ENCODE measurements around the gene KIDINS220. TPM values are rescaled to one million over a fixed set of nuclear protein-coding genes. Genes with fewer than 3 reads are reported as not detected.

The KIDINS220 gene
- total RNA-seq, 2 experiments from 2014 or later, result 22.7 to 24.4 TPM

DNA sequence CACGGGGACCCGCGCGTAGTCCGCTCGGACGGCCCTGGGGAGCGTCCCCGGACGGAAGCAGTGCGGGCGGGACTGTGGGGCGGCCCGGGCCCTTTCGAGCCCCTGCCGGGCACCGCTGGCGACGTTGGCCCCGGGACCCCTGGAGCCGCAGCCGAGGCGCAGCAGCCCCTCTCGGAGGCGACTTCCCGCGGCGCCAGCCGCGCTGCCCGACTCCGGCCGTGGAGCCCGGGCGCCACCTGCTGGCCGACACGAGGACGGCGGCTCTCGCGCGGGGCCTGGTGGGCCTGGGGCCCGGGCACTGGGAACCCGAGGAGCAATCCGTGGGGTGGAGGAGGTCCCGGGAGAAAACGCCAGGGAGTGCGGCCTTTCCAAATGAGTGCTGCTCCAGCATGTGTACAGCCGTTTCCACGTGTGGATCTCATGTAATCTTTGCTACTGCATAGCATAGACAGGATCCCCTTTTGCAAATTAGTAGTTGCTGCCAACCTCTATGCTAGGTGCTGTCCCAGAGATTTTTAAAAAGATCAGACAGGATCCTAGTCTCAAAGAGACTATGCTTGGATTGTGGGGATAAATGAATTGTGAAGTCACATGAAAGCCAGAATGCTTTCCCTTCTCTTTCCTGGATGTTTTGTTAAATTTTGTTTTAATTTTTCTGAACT lies 151.6 kb downstream of the KIDINS220 start:
- intact Hi-C loops (cut with DNase I, micrococcal nuclease), result loop anchor here (1.0 to 10.0 kb wide), 16 partner anchors 205 to 1851 kb away; no protein-coding TSS in a partner anchor
- Mint-ChIP-seq H3K27ac (peak overlapping the region; percentile 55), H3K9me3 (ENCODE audit: low read depth) (no peaks in the 10 kb centered on the region), H3K27me3 (peaks cover 3% of the 10 kb centered on the region), H3K4me3 (peak overlapping the region; percentile 53), H3K36me3 (ENCODE audit: low read depth) (peaks cover 30% of the 10 kb centered on the region), H3K4me1 (peaks cover 7% of the 10 kb centered on the region)
- DNase-seq (peak; percentile 87), ATAC-seq (peak; percentile 11)
- ChIA-PET CTCF (no interaction called here), POLR2A (interaction anchor here (1.0 to 1.8 kb wide), 5 partner anchors 143 to 394 kb away, joined by 3 to 25 read pairs (median 7); no protein-coding TSS in a partner anchor)

DNA sequence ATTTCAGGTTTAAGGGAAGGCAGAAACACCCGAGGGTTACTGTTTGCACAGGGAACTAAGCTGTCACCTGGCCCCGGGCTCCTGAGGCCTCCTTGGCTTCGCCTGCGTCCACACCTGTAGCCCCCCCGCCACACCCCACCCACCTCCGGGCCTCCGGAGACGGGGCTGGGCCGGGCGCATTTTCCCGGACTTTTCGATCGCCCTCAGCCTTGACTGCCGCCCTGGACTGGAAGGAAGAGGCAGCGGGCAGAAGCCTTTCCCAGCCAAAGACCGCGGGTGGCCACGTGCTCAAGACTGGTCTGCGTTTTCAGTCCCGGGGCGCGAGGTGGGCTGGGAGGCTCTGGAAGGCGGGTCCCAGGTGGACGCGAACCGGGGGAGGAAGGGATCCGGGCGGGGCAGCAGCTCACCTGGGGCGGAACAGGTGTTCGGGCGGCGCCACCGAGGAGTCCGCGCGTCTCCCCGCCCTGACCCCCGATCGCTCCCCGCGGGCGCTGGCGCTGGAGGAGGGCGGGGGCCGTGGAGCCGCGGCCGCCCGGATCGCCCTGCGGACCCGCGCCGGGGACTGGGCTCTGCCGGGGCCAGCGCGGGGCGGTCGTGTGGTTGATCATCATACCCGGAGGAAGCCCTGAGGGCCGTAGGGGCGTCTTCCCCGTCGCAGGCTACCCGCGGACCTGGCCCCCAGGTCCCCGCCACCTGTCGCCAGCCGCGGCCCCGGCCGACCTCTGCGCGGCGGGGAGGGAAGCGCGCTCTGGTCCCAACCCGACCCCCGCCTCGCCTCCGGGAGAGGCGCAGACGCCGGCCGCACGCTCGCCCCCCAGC lies 152.3 kb downstream of the KIDINS220 start:
- DNase-seq (peak; percentile 78), ATAC-seq (peak; percentile 3)
- intact Hi-C loops (cut with DNase I, micrococcal nuclease), result loop anchor here (1.0 to 10.0 kb wide), 26 partner anchors 198 to 1850 kb away; partner anchors contain the start of genes MBOAT2 (in 1 of the 2), ODC1 (in 1 of the 2) and RRM2 (in 1 of the 2)
- H3K27me3 Mint-ChIP-seq, result peaks cover 3% of the 10 kb centered on the region
- CTCF ChIA-PET, result interaction anchor here (0.6 to 1.0 kb wide), 8 partner anchors 103 to 1257 kb away, joined by 3 read pairs; no protein-coding TSS in a partner anchor
- H3K9me3 Mint-ChIP-seq (ENCODE audit: low read depth), result no peaks in the 10 kb centered on the region
- POLR2A ChIA-PET, result interaction anchor here (0.7 to 1.8 kb wide), 12 partner anchors 77 to 837 kb away, joined by 3 to 25 read pairs (median 6); no protein-coding TSS in a partner anchor
- H3K4me3 Mint-ChIP-seq, result peak overlapping the region; percentile 98
- peak overlapping the region; percentile 92 for H3K27ac Mint-ChIP-seq
- peaks cover 30% of the 10 kb centered on the region for H3K36me3 Mint-ChIP-seq (ENCODE audit: low read depth)
- H3K4me1 Mint-ChIP-seq, result peaks cover 14% of the 10 kb centered on the region

DNA sequence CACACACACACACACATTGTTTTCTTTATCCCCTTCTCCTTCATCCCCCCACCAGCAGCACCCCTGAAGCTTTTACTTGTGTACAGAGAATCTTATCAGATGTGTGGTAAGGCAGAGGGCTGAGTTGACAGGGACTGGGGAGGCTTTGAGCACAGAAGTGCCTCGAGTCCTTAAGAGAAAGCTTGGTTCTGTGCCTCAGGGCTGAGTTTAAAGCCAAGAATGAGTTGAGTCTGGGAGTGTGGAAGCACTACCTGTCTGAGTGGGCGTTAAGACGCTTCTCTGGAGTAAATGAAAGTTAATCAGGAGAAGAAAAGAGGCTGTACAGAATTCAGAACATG lies 152.9 kb downstream of the KIDINS220 start:
- H3K36me3 Mint-ChIP-seq (ENCODE audit: low read depth), result peaks cover 30% of the 10 kb centered on the region
- peak overlapping the region; percentile 92 for H3K27ac Mint-ChIP-seq
- intact Hi-C loops (cut with DNase I, micrococcal nuclease), result loop anchor here (1.0 to 10.0 kb wide), 19 partner anchors 197 to 1850 kb away; partner anchors contain the start of genes MBOAT2 (in 1 of the 2), ODC1 (in 1 of the 2) and RRM2 (in 1 of the 2)
- H3K4me1 Mint-ChIP-seq, result peaks cover 20% of the 10 kb centered on the region
- ATAC-seq (peak; percentile 18), DNase-seq (peak; percentile 69)
- POLR2A ChIA-PET, result interaction anchor here (0.6 to 1.8 kb wide), 17 partner anchors 76 to 1218 kb away, joined by 3 to 25 read pairs (median 4); no protein-coding TSS in a partner anchor
- peak overlapping the region; percentile 98 for H3K4me3 Mint-ChIP-seq
- peaks cover 2% of the 10 kb centered on the region for H3K27me3 Mint-ChIP-seq
- CTCF ChIA-PET, result interaction anchor here (0.6 to 1.0 kb wide), 8 partner anchors 102 to 1256 kb away, joined by 3 read pairs; no protein-coding TSS in a partner anchor
- H3K9me3 Mint-ChIP-seq (ENCODE audit: low read depth), result no peaks in the 10 kb centered on the region

DNA sequence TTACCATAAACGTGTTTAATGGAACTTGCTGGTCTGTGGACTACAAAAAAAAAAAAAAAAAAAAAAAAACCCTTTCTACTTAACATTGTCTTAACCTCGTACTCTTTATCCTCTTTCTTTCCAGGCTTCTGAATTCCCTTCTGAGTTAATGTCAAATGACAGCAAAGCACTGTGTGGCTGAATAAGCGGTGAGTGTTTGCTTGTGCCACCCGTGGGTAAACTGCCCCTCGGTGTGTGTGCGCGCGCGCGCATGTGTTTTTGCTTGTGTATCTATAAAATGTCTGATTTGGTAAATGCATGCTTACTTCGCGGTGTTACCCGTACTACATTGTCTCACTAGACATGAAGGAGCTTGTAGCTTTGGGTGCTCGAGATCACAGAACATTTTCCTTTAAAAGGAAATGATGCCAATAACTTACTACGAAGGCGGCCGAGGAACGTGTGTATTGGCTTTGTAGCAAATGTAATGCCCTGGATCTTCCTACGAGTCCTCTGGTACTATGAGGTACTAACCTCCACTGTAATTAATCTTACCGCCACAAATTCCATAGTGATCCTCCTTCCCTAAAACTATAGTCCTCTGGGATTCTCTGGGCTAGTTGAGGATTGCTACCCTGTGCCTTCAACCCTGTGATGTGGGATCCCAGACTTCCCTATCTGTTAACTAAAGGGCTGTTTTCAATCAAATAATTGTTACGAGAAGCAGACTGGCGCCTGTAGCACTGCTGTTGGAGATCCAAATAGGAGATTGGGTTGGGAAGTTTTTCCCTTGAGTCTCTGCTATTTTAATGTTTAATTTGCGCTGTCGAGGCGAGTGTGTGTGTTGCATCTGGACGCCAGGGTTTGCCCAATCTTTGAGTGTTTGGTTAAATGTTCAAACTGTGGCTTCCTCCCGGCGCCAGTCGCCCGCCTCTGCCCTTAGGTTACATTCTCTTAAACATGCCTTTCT lies 154.4 kb downstream of the KIDINS220 start:
- DNase-seq (peak; percentile 69), ATAC-seq (no peak)
- Mint-ChIP-seq H3K9me3 (ENCODE audit: low read depth) (no peaks in the 10 kb centered on the region), H3K4me1 (peaks cover 26% of the 10 kb centered on the region), H3K4me3 (peak overlapping the region; percentile 98), H3K36me3 (ENCODE audit: low read depth) (peaks cover 28% of the 10 kb centered on the region), H3K27me3 (peaks cover under 1% of the 10 kb centered on the region), H3K27ac (peak overlapping the region; percentile 97)
- POLR2A ChIA-PET, result interaction anchor here (0.5 to 2.9 kb wide), 14 partner anchors 10 to 857 kb away, joined by 3 to 103 read pairs (median 6); no protein-coding TSS in a partner anchor
- CTCF ChIA-PET, result interaction anchor here (0.6 to 1.3 kb wide), 6 partner anchors 14 to 1255 kb away, joined by 3 to 4 read pairs (median 3); no protein-coding TSS in a partner anchor
- intact Hi-C loops (cut with DNase I, micrococcal nuclease), result loop anchor here (1.0 to 10.0 kb wide), 17 partner anchors 196 to 1848 kb away; partner anchors contain the start of genes CPSF3 (in 1 of the 2), ITGB1BP1 (in 1 of the 2), MBOAT2 (in 1 of the 2) and ODC1 (in 1 of the 2)

DNA sequence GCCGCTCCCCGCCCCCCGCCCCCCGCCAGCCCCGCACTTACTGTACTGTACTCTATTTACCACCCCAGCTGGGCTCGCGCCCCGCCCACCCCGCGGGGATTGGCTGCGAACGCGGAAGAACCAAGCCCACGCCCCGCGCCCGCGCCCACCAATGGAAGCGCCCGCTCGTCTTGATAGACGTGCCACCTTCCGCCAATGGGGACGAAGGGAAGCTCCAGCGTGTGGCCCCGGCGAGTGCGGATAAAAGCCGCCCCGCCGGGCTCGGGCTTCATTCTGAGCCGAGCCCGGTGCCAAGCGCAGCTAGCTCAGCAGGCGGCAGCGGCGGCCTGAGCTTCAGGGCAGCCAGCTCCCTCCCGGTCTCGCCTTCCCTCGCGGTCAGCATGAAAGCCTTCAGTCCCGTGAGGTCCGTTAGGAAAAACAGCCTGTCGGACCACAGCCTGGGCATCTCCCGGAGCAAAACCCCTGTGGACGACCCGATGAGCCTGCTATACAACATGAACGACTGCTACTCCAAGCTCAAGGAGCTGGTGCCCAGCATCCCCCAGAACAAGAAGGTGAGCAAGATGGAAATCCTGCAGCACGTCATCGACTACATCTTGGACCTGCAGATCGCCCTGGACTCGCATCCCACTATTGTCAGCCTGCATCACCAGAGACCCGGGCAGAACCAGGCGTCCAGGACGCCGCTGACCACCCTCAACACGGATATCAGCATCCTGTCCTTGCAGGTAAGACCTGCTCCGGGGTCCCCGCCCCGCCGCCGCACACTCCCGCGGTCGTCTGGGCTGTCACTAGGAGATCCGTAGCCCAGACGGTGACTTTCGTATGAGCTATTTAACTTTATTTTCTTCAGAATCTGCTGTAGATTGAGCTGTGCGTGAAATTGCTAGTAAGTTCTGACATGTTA lies 155.4 kb downstream of the KIDINS220 start, which contains the start of gene ID2:
Gene ID2, plus strand, starts transcription at position 271 of the 907 bp plus-strand sequence. Its CDS starts 110 bp downstream, at position 381.
- Mint-ChIP-seq H3K27ac (peak within 1 kb of the TSS; percentile 97), H3K27me3 (peaks cover 10% of the 10 kb centered on the region), H3K9me3 (ENCODE audit: low read depth) (no peaks in the 10 kb centered on the region), H3K4me1 (peaks cover 34% of the 10 kb centered on the region), H3K36me3 (ENCODE audit: low read depth) (peaks cover 28% of the 10 kb centered on the region), H3K4me3 (peak within 1 kb of the TSS; percentile 98)
- ChIA-PET CTCF (interaction anchor here (0.6 to 1.3 kb wide), 7 partner anchors 13 to 1255 kb away, joined by 3 to 4 read pairs (median 3); no protein-coding TSS in a partner anchor), POLR2A (interaction anchor here (0.5 to 2.9 kb wide), 35 partner anchors 9 to 1623 kb away, joined by 3 to 103 read pairs (median 5); partner anchors contain the start of gene YWHAQ)
- peak; percentile 73 for ATAC-seq
- intact Hi-C loops (cut with DNase I, micrococcal nuclease), result loop anchor here (1.0 to 10.0 kb wide), 25 partner anchors 74 to 1847 kb away; partner anchors contain the start of genes CPSF3 (in 1 of the 2), ITGB1BP1 (in 1 of the 2), MBOAT2 (in 1 of the 2) and ODC1 (in 1 of the 2)
- DNase-seq, result peak; percentile 99

DNA sequence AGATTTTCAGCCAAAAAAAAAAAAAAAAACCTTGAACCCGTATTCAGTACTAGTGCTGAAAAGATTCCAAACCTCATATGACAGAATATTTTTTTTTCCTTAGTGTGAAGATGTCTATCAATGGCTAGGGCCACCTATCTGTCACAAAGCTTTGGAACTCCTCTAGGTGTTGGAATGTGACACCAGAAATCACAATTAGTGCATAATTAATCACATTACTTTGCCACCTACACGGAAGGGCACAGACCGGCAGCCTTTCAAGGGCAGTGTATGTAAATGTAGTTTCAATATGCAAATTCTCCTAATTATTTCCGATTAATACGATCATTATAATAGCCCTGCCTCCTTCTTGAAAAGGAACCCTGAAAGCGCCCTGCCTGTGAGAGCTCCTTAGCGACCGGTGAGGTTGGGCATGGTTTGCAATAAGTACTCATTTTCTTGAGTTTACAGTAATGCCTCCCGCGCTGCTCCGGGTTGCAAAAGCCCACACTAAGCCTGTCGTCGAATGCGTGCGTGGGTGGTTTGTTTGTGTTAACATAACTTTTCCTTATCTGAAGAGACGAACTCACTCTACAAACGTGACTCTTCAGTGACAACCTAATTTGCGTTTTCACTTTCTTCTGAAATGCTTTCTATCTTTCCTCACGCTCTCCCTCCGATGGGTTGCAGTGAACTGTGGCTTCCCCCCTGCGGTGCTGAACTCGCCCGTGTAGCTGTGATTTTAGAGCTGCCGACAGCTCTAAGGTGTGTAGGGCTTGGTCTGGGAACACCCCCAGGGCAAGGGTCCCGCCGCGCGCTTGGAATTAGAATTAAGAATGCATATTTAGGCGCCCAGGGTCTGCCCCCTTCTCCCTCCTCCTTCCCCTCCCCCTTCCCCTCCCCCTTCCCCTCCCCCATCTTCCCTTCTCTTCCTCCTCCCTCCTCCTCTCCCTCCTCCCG lies 156.3 kb downstream of the KIDINS220 start:
- peaks cover 32% of the 10 kb centered on the region for H3K4me1 Mint-ChIP-seq
- ChIA-PET POLR2A (interaction anchor here (0.6 to 2.9 kb wide), 35 partner anchors 8 to 1031 kb away, joined by 3 to 103 read pairs (median 5); partner anchors contain the start of gene YWHAQ), CTCF (interaction anchor here (0.7 to 1.5 kb wide), 10 partner anchors 54 to 279 kb away, joined by 3 to 5 read pairs (median 3); no protein-coding TSS in a partner anchor)
- peaks cover 12% of the 10 kb centered on the region for H3K27me3 Mint-ChIP-seq
- no peaks in the 10 kb centered on the region for H3K9me3 Mint-ChIP-seq (ENCODE audit: low read depth)
- ATAC-seq (peak; percentile 22), DNase-seq (peak; percentile 95)
- peak overlapping the region; percentile 87 for H3K27ac Mint-ChIP-seq
- peak overlapping the region; percentile 98 for H3K4me3 Mint-ChIP-seq
- intact Hi-C loops (cut with DNase I, micrococcal nuclease), result loop anchor here (1.0 to 10.0 kb wide), 23 partner anchors 73 to 1846 kb away; partner anchors contain the start of genes MBOAT2 (in 1 of the 2), ODC1 (in 1 of the 2) and RRM2 (in 1 of the 2)
- H3K36me3 Mint-ChIP-seq (ENCODE audit: low read depth), result peaks cover 28% of the 10 kb centered on the region

DNA sequence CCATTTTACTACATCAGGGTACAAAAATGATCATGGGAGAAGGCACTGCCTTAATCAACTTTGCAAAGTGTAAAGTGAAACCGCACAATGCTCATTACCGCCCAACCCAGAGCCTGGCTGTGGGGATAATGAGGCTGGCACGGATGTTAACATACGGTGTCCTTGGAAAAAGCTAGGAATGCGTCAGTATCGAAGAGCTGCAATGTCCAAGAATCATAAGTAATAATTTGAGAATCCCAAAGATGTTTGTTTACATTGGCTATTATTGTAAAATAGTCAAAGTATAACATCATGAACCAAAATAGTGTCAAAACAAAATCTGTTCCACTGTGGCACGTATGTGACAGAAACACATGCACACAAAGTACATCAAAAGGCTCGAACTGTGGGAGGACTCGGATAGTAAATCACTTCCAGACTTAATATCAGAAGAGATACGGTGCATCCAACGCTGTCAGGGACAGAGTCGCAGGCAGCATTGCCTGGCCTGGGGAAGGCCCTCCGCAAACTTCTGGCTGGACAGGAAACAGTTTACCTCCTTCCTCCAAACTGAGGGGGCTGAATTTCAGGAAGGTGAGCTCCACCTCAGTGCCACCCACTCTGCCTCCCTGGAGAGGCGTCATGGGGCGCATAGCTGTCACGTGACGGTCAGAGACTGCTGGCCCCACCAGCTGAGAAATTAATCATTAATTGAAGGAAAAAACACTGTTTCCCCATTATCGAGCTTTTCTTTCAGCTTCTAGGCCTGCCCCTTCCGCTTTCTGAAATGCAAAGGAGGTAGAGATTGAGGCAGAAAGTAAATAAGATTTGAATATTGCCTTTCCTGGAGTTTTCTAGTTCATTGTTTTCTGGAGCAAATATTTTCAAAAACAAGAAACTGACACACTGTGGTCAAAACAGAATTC lies 157.3 kb downstream of the KIDINS220 start:
- Mint-ChIP-seq H3K27me3 (peaks cover 20% of the 10 kb centered on the region), H3K9me3 (ENCODE audit: low read depth) (peaks cover 5% of the 10 kb centered on the region), H3K36me3 (ENCODE audit: low read depth) (peaks cover 32% of the 10 kb centered on the region), H3K4me1 (peaks cover 31% of the 10 kb centered on the region), H3K27ac (peak overlapping the region; percentile 87), H3K4me3 (peak overlapping the region; percentile 98)
- ChIA-PET CTCF (interaction anchor here (0.7 to 1.5 kb wide), 7 partner anchors 53 to 278 kb away, joined by 3 to 5 read pairs (median 3); no protein-coding TSS in a partner anchor), POLR2A (interaction anchor here (1.1 to 2.9 kb wide), 14 partner anchors 23 to 854 kb away, joined by 4 to 103 read pairs (median 8); no protein-coding TSS in a partner anchor)
- DNase-seq (peak; percentile 36), ATAC-seq (no peak)
- intact Hi-C loops (cut with DNase I, micrococcal nuclease), result loop anchor here (5.0 to 10.0 kb wide), 15 partner anchors 193 to 1845 kb away; partner anchors contain the start of genes MBOAT2 (in 1 of the 2), ODC1 (in 1 of the 2) and RRM2 (in 1 of the 2)

Data from activated CD4-positive, alpha-beta T cell treated with anti-CD3 and anti-CD28 coated beads for 36 hours (primary cell).